ENCODE results near the gene ZCWPW2.

ZCWPW2 gene, protein sequence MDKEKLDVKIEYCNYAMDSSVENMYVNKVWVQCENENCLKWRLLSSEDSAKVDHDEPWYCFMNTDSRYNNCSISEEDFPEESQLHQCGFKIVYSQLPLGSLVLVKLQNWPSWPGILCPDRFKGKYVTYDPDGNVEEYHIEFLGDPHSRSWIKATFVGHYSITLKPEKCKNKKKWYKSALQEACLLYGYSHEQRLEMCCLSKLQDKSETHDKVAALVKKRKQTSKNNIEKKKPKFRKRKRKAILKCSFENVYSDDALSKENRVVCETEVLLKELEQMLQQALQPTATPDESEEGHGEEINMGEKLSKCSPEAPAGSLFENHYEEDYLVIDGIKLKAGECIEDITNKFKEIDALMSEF

DNA sequence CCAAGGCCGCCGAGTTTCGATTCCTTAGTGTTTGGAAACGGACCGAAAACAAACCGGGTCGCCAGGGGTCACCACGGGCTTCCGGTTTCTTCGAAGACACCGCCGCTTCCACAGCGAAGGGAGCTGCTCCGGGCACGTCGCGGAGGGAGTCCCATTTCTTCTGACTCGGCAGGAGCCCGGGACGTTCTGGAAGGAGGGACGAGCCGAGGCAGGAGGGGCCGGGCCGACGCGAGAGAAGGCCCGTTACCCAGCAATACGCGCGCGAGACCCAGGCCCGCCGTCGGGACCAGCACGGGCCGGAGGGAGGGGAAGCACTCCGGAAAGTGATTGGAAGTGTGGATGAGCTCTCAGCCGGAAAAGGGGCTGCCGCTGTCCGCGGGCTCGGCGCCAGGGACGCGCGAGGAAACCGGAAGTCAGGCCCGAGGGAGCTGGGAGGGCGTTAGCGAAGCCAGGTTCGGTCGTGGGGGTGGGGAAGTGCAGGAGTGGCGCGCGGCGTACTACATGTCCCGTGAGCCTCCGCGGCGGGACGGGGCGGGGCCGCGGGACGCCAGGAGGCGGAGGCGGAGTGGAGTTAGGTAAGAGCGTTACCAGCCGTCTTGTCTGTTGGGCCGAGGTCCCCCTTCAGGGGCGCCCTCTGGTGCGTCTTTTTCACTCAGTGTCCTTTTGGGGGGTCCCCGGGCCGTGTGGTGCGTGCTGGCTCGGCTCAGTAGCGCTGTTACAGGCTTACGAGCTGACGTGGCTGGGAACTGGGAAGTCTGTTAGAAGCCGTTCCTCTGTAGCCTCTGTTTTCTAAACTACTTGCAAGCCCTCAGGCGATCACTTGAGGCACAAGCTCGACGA, at the start of gene ZCWPW2, which contains the start of gene AZI2:
Gene ZCWPW2, plus strand, starts transcription at position 93 of the 840 bp plus-strand sequence. CDS start 64,348 bp downstream, outside the sequence.
Gene AZI2, minus strand, starts transcription at position 196 of the 840 bp plus-strand sequence. CDS start 8,207 bp downstream, outside the sequence.
- peak; percentile 85 for DNase-seq (ENCODE audit: low read depth, low spot score)

DNA sequence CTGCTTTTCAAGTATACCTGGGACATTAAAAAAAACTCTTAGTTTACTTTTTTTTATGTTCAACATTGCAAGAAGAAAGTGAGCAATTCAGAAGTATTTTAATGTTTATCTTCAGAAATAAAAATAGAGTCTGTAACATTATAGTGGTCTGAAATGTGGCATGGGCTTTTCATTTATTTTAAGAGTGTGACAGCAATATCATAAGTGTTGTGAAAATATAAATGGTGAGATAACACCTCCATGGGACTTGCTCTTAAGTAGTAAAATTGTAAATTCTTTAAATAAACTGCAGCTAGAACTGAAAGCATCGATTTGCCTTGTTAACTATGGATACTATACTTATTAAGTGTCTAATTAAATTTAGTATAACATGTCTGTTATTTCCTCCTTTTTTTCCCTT, 48.8 kb upstream of the ZCWPW2 start:
- no peak for DNase-seq (ENCODE audit: low read depth, low spot score)

DNA sequence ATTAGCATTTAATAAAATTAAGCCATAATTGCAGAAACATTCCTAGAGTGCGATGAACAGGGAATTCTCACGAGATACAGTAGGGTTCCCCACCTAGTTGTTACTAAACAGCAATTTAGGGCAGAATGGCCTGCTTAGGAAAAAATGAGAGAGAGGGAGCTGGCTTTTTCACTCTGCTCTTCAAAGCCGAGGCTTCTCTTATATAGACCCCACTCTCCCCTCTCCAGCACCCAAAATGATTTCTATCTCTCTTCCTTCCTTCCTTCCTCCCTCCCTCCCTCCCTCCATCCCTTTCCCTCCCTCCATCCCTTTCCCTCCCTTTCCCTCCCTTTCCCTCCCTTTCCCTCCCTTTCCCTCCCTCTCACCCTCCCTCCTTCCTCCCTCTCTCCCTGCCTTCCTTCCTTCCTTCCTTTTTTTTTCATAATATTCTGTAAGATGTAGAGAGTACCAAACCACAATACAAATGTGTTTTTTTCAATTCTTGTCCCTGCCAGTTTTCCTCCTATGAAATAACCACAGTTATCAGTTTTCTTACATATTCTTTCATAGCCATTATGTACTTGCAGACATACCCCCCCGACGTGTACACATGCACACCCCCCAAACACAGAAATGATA, 48.1 kb upstream of the ZCWPW2 start:
- DNase-seq (ENCODE audit: low read depth, low spot score) = no peak

DNA sequence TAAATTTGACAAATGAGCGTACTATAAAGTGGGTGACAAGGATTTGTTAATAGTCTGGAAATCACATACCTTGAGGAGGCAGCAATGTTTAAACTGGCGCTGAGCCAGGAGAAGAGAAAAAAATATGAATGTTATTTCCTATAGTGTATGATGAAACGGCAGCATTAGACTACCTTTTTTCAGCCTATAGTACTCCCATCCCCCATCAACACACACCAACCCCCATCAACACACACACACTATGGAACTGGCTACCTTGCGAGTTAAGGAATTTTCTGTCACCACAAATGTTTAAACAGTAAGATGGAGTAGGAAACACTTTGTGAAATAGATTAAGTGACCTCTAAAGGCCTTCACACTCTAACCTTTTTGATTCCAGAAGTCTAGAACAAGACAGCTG, 46.8 kb upstream of the ZCWPW2 start:
- no peak for DNase-seq (ENCODE audit: low read depth, low spot score)

DNA sequence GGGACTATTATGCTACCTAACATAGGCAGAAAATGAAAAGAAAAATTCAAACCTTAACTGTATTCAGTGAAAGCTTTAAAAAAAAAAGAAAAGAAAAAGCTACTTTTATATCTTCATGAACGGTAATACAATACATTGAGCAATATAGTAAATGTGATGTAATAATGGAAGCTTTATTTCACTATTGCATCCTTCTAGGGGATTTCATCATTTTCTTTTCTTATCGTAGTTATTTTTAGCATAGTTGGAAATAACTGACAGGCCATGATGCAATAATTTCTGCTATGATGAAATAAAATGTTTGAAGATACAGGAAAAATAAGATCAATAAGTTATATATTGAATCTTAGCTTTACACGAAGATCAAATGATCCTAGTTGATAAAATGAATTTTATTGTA, 40.3 kb upstream of the ZCWPW2 start:
- DNase-seq (ENCODE audit: low read depth, low spot score) = no peak

DNA sequence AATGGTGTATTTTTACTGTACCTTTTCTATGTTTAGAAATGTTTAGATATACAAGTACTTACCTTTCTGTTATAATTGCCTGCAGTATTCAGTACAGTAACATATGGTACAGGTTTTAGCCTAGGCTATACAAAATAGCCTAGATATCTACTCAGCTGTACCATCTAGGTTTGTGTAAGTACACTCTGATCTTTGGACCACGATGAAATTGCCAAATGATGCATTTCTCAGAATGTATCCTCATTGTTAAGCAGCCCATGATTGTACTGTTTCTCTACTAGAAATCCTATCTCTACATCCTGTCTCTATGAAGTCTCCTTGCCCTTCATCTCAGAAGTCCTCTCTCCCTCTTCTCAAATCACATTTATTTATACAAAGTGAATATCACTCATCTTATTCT, 32.8 kb upstream of the ZCWPW2 start:
- DNase-seq (ENCODE audit: low read depth, low spot score) = no peak

DNA sequence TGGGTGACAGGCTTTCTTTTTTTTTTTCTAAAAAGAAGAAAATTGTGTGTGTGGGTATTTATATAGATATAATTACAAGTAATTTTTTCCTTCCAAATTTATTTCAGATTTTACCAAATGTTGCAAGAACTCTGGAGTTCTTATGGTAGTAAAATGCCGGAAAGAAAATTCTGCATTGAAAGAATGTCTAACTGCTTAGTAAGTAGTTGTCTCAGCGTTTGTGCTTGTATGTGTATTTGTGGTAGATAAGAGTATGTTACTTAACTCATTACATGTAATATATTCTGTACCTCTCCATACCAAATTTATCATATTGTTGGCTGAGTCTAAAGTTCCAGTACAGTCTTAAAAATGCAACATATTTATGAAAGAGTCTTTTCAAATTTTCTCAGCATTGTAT, 32.3 kb upstream of the ZCWPW2 start:
- no peak for DNase-seq (ENCODE audit: low read depth, low spot score)

DNA sequence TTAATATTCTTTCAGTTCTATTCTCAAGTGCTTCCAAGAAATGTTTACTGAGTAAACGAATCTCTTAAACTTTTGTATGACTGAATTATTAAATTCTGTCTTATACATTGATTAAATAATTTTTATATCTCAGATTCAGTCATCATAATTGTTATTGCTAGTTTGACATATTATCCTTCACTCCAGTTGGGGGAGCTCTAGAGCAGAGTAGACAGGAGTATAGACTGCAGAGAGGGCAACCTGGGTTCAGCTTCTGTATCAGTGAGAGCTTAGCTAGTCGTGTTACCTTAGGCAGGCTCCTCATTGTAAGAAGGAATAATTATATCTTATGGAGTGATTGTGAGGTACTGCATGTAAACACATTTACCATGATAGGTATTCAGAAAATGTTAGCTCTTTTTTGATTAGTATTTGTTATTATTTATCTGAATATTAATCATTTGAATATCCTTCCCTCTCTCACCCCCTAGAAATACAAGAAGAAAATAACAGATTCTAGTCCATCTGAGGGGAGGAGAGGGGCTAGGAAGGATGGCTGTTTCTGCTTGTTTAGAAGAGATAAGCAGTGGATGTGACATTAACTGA, 31.0 kb upstream of the ZCWPW2 start:
- DNase-seq (ENCODE audit: low read depth, low spot score) = no peak

DNA sequence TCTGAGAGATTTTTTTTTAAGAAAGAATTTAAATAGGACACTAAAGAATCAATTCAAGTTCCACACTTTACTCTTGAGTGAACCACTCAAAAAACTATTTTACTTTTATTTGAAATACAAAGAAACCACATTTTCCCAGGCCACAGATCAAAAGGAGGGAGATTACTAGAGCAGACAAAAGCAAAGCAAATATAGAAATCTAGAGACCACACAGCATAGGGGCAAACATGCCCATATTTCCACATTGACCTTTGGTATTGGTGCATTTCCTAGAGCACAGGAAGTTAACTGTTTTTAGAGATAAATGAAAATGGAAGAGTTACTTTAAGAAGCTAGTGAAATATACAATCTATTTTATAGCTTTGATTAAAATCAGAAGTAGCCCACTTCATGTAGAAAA, 27.5 kb upstream of the ZCWPW2 start:
- DNase-seq (ENCODE audit: low read depth, low spot score) = no peak

DNA sequence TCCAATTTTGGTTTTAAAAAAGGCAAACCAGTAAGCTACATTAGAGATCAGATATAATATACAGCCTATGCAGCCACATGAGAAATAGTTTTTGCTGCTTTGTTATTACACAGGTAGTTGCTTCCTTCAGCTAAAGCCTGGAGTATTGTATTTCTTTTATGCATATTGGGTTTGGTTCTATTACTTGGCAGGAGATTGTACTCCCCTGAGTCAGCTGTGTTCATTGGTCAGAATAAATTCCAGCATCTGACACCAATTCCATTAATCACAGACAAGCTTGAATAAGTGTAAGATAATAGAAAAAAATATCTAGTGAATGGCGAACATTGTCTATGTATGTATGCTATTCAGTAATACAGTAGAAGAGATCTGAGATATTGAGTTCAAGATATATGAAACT, 26.1 kb upstream of the ZCWPW2 start:
- DNase-seq (ENCODE audit: low read depth, low spot score) = no peak

DNA sequence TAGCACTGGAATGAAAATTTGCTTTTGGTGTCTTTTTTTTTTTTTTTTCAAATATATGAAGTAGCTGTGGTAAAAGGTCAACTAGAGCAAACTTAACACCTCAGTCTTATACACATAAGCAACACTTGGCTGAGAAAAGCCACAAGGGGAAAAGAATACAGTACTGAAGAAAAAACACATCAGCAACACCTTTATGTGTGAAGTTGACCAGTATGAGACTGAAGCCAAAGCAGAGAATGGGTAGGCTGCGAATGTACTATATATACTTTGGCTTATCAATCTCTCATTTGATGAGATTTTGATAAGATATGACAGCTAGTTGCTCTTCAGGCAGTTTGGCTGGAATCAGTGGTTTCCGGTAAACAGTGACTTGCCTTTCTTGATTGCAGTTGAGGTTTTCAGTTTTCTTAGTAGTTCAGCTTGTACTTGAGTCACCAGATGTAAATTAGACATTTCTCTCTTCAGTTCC, 22.0 kb upstream of the ZCWPW2 start:
- no peak for DNase-seq (ENCODE audit: low read depth, low spot score)

DNA sequence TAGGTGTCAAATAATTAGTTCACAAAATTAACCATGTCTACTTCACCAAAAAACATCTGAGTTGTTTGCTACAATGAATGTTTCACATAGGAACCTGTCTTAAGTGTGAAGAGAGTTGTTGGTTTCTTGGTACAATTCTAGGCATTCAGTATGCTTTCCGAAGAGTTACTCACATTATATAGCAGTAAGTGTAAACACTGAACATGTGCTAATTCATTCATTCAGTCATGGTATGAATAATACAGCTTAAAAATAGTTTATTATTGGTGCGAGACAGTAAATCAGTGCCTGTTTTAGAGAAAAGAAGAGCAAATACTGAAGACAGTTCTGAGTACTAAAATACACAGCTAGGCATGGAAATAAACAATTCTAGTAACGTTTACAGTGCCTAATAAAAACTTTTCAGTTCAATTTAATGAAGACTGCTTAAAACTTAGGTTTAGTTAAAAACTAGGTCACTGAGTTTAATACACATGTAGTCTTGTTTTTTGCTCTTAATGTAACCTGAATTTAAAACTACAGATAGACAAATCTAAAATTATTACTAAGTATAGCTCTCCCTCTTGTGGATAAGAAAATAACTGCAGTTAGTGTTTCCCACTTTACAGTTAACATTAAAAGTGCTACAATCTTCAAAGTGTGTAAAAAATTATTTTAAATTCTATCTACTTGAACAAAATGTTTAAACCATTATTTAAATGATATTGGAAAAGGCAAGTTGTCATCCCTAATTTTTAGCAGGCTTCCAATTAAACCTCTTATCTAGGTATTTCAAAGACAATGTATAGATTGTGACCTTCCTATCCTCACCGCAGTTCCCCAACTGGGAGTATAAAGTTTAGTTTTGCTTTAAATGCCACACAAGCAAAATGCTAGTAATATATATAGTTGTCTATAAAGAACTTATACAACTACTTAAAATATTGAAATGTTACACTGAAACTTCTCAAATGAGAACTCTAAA, 20.1 kb upstream of the ZCWPW2 start:
- DNase-seq (ENCODE audit: low read depth, low spot score) = no peak

DNA sequence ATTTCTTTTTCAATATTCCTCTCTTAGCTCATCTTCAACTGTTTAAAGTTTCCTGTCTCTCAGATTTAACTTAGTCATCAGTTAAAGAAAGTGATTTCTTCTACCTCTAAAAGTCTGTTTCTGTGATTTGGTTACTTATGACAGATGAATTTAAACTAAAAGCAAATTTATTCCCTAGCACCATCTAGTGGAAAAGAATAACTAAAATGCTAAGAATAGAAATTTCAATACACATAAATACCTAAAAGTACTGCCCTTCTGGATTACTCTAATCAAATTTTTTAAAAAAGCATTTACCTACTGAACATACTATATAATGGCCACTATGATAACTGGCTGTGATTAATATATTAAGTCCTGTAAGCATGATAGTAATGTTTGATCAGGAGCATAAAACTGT, 14.0 kb upstream of the ZCWPW2 start:
- no peak for DNase-seq (ENCODE audit: low read depth, low spot score)

DNA sequence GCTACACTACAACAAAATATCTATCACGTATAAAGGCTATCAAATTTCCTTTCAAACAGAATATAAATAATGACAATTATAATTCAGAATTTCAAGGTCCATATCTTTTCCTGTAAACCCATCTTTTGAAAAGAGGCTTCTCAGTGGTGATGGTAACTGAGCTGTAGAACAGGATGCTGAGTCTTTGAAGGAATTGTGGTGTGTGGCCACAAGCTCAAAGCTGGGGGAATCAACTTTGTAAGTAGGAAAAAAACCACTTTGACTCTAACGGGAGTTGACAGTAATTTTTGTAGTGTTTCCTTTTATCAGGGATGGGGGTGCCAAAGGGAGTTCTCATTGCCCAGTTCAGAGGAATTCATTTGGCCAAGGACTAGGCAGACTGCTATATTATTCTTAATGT, 13.3 kb upstream of the ZCWPW2 start:
- DNase-seq (ENCODE audit: low read depth, low spot score) = no peak

DNA sequence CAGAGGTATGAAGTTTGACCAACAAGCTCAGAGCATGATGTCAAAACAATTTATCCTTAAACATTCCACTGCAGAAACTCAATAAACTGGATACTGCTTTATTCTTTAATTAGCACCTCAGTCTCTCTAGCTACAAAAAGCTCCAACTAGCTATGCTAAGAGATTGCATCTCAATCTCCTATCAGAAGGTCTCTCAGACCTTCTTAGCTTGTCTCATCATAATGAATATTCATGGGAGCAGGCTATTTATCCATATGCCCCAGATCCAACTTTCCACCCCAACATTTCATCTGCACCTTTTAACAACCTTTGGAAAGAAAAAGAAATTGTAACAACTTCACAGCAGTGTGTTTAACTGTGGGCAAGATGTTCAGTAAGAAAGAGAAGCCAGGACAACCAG, 11.3 kb upstream of the ZCWPW2 start:
- DNase-seq (ENCODE audit: low read depth, low spot score) = no peak

DNA sequence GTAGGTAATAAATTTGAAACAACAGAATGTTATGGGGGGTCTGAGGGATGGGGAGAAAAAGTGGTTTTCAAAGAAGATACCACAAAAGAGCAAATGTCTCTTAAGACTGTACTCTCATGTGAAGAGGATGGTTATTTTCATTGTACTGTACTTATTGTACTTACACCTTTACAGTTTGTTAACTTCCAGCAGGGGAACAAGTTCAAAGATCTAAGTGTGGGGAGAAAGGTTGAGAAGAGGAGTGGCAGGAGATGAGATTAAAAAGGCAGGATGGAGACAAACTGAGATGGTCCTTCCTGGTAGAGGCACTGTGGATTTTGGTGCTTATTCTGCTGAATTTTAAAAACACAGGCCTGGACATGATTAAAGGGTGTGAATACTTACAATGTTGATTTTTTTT, 5.4 kb upstream of the ZCWPW2 start:
- DNase-seq (ENCODE audit: low read depth, low spot score) = no peak

DNA sequence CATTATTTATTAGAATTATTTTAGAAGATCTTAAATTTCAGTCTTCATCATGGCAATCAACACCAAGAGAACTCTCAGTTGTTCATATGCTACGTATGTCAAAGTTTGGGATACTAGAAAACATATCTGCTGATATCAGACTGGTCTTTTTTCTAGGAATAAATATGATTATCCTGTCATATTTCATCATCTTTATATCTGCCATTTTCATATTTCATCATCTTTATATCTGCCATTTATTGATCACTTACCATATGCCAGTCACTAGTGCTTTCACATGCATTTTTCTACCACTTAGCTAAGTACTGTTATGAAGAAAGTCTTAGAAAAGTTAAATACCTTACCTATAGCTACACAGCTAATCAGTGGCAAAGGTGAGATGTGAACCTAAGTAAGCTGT, 2.8 kb upstream of the ZCWPW2 start:
- no peak for DNase-seq (ENCODE audit: low read depth, low spot score)

DNA sequence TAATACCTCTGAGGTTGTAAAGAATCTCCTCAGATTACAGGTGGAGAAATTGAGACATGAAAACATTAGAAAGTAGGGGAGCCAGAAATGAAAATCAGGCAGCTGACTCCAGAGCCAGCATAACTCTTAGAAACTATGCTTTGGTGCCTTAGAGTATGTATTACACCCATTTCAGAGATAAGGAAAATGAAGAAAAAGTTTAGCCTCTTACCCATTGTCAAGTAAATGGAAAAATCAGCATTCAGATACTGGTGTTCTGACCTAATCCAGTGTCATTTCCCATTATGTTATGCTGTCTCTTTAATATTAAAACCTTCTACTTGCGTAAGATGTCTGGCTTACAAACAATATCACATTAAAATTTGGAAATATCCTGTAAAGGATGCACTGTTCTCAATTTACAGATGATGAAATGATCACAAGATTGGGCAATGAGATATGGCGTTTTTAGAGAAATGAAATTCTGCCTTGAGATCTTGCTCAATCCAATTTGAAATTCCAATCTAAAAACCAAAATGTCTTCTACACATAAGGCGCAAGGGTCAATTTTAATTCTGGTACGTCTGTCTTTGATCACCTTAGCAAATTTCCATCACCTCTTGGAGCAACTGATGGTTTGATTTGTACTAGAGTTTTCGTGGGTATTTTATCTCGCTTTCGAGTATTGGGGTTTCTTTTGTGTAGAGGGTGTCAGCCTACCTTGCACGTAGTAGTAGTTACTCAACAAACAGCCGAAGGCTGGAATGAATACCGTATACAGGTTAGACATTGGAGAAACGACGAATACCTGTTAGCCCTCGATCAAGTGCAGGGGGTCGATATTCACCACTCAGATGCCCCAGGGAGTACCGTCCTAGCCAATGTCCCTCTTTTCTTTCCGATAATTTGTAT, 902 bp upstream of the ZCWPW2 start:
- DNase-seq (ENCODE audit: low read depth, low spot score) = no peak

DNA sequence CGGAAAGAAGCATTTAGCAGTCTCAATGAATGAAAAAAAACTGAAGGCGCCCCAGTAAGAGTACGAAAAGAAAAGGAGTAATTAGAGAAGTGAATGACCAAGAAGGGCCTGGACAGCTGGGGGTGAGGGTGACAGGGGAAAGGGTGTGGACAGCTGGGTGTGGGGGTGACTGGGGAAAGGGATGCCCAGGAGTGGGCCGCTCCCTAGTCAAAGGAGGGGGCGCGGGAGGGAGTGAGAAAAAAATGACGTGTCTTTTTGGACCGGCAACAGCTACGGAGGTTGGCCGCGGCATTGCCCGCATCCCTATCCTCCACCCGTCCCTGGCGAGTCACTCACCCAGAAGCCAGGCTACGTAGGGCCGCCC, 274 bp upstream of the ZCWPW2 start:
- no peak for DNase-seq (ENCODE audit: low read depth, low spot score)

DNA sequence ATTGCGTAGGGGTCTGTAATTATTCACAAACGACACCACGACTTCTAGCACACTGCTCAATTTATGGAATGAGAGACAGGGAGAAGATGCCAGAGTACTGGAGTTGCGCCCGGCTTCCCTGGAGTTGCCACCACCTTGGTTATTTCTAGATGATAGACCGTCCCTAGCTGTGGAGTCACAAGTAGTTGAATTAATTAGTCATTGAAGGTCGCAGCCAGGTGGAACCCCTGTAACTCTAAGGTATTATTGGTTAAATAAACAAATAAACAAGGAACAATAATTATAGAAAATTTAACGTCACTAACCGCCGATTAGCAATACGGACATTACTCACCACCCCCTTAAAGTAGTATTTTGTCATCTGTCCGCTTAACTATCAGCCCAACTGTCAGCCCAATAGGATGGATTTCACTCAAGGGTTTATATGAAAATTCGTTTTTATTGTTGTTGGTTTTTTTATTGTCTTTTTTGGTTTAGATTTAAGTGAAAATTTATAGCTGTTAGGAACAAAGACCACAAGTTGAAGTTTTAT, 1.0 kb downstream of the ZCWPW2 start:
- no peak for DNase-seq (ENCODE audit: low read depth, low spot score)

Data from activated naive CD8-positive, alpha-beta T cell treated with anti-CD3 and anti-CD28 coated beads, Interleukin-2, amount 50 U/mL, for 16 hours (primary cell).